H1 (cell line): Measurements from ENCODE around the gene PRR5. TPM values are rescaled to one million over a fixed set of nuclear protein-coding genes. Genes with fewer than 3 reads are reported as not detected.

Experiments
- CTCF ChIA-PET: fragments of 300-600 bp; sonication (Branson Sonifier 250); formaldehyde crosslinking; loops from one replicate; lab custom pipeline; 2021; ENCODE audit not compliant: partially characterized antibody; lab: Charles Lee
- POLR2A ChIA-PET: fragments of 300-600 bp; sonication (Branson Sonifier 250); formaldehyde crosslinking; loops from one replicate; lab custom pipeline; 2021; ENCODE audit warnings: inconsistent platforms; ENCODE audit not compliant: partially characterized antibody; lab: Charles Lee
- DNase-seq, 2 experiments: peaks; one replicate each; pipeline versions ENCODE4 v3.0.0 to v3.0.0-alpha.2; 2010 to 2022; ENCODE audit warnings: low spot score in 2 of 2, low read depth in 1 of 2, mixed read lengths in 1 of 2
- FAIRE-seq: peaks from 2 replicates; lab custom pipeline; 2011; peaks lifted over from hg19 to GRCh38; lab: Jason Lieb, UNC
- H2AFZ ChIP-seq: 2 replicates; pipeline ENCODE4 v1.8.1; 2012; ENCODE audit warnings: low read length, inconsistent platforms
- H2AK5ac ChIP-seq: 2 replicates; pipeline ENCODE4 v1.6.1; 2013; ENCODE audit warnings: low read depth, low read length
- H2BK120ac ChIP-seq: replicated peaks from 2 replicates; pipeline ENCODE3; 2013; ENCODE audit warnings: low read depth, low read length, inconsistent platforms
- H2BK12ac ChIP-seq: 2 replicates; pipeline ENCODE4 v1.6.1; 2013; ENCODE audit warnings: low read depth, low read length
- H2BK15ac ChIP-seq: 2 replicates; pipeline ENCODE4 v1.6.1; 2013; ENCODE audit warnings: low read length
- H2BK20ac ChIP-seq: 2 replicates; pipeline ENCODE4 v1.6.1; 2013; ENCODE audit warnings: low read length
- H2BK5ac ChIP-seq: 2 replicates; pipeline ENCODE4 v1.6.1; 2013; ENCODE audit warnings: low read depth, low read length
- H3K14ac ChIP-seq: 2 replicates; pipeline ENCODE4 v1.6.1; 2013; ENCODE audit warnings: inconsistent platforms; ENCODE audit not compliant: insufficient read length
- H3K18ac ChIP-seq: 2 replicates; pipeline ENCODE4 v1.6.1; 2013; ENCODE audit warnings: low read length; ENCODE audit errors: extremely low read depth
- H3K23ac ChIP-seq: 2 replicates; pipeline ENCODE4 v1.6.1; 2013; ENCODE audit warnings: inconsistent platforms; ENCODE audit not compliant: insufficient read length
- H3K23me2 ChIP-seq: 2 replicates; pipeline ENCODE4 v1.6.1; 2013; ENCODE audit warnings: low read depth, low read length
- H3K27ac ChIP-seq: 2 replicates; pipeline ENCODE4 v1.6.1; 2011; ENCODE audit warnings: low read depth, low read length, inconsistent platforms
- H3K27me3 ChIP-seq, 4 experiments: replicated peaks in 1 of 4; 1 replicate in 1 of 4; 2 replicates in 3 of 4; pipeline versions ENCODE4 v1.6.1 to v1.8.1; 2011 to 2013; ENCODE audit warnings: low read length in 3 of 4, mild to moderate bottlenecking in 3 of 4, inconsistent platforms in 2 of 4, mixed read lengths in 2 of 4, moderate library complexity in 1 of 4; ENCODE audit not compliant: control insufficient read depth in 3 of 4, insufficient read depth in 3 of 4; ENCODE audit errors: extremely low read depth in 1 of 4
- H3K36me3 ChIP-seq, 4 experiments: 2 replicates each; pipeline versions ENCODE4 v1.6.1 to v1.8.1; 2011 to 2013; ENCODE audit warnings: mild to moderate bottlenecking in 4 of 4, low read length in 3 of 4, moderate library complexity in 2 of 4, control low read depth in 1 of 4, inconsistent platforms in 1 of 4; ENCODE audit not compliant: insufficient read depth in 4 of 4, control insufficient read depth in 2 of 4
- H3K4ac ChIP-seq: replicated peaks from 2 replicates; pipeline ENCODE3; 2013; ENCODE audit warnings: low read length, low read depth, mixed read lengths, inconsistent platforms; ENCODE audit not compliant: insufficient read length
- H3K4me1 ChIP-seq, 4 experiments: replicated peaks in 1 of 4; 1 replicate in 1 of 4; 2 replicates in 3 of 4; pipeline versions ENCODE4 v1.6.1 to v1.8.1; 2011 to 2013; ENCODE audit warnings: low read length in 3 of 4, inconsistent platforms in 2 of 4, mixed read lengths in 1 of 4; ENCODE audit not compliant: insufficient read depth in 4 of 4, control insufficient read depth in 3 of 4
- H3K4me2 ChIP-seq, 2 experiments: 2 replicates each; pipeline versions ENCODE4 v1.6.1 to v1.8.1; 2011 to 2013; ENCODE audit warnings: low read depth in 2 of 2, low read length in 2 of 2, control low read depth in 1 of 2, inconsistent platforms in 1 of 2, mild to moderate bottlenecking in 1 of 2; ENCODE audit not compliant: insufficient read depth in 1 of 2
- H3K4me3 ChIP-seq, 4 experiments: fragments of 200-600, 300-600 bp in 1 of 4; sonication (generic), shearing (Covaris generic), sonication (Bioruptor Twin) in 1 of 4; 2 replicates each; pipeline versions ENCODE4 v1.5.1 to v1.8.1; 2011 to 2016; ENCODE audit warnings: low read length in 4 of 4, low read depth in 3 of 4, control low read depth in 2 of 4, inconsistent platforms in 2 of 4, mild to moderate bottlenecking in 2 of 4, mixed read lengths in 1 of 4, moderate library complexity in 1 of 4; ENCODE audit not compliant: insufficient read depth in 2 of 4; ENCODE audit errors: extremely low read depth in 1 of 4
- H3K56ac ChIP-seq: replicated peaks from 2 replicates; pipeline ENCODE3; 2013; ENCODE audit warnings: low read depth, mild to moderate bottlenecking, mixed read lengths, low read length, inconsistent platforms; ENCODE audit not compliant: insufficient read length
- H3K79me1 ChIP-seq: 2 replicates; pipeline ENCODE4 v1.6.1; 2013; ENCODE audit warnings: low read depth, low read length, control low read depth
- H3K79me2 ChIP-seq, 2 experiments: 2 replicates each; pipeline versions ENCODE4 v1.6.1 to v1.8.1; 2012 to 2013; ENCODE audit warnings: low read length in 2 of 2, mild to moderate bottlenecking in 2 of 2, inconsistent platforms in 1 of 2; ENCODE audit not compliant: insufficient read depth in 2 of 2, control insufficient read depth in 1 of 2
- H3K9ac ChIP-seq, 4 experiments: replicated peaks in 1 of 4; 1 replicate in 1 of 4; 2 replicates in 3 of 4; pipeline versions ENCODE4 v1.6.1 to v1.8.1; 2011 to 2013; ENCODE audit warnings: low read depth in 3 of 4, low read length in 3 of 4, control low read depth in 2 of 4, mild to moderate bottlenecking in 2 of 4, moderate library complexity in 2 of 4, inconsistent platforms in 1 of 4; ENCODE audit errors: extremely low read depth in 1 of 4
- H3K9me3 ChIP-seq, 2 experiments: 2 replicates each; pipeline versions ENCODE4 v1.6.1 to v1.8.1; 2012 to 2013; ENCODE audit warnings: mild to moderate bottlenecking in 2 of 2, moderate library complexity in 2 of 2, control low read depth in 1 of 2, inconsistent platforms in 1 of 2, low read depth in 1 of 2, low read length in 1 of 2, mixed read lengths in 1 of 2; ENCODE audit not compliant: insufficient read depth in 2 of 2
- H4K20me1 ChIP-seq, 2 experiments: replicated peaks in 1 of 2; 2 replicates each; pipeline versions ENCODE3 to v1.8.1; 2011 to 2013; ENCODE audit warnings: inconsistent platforms in 2 of 2, low read length in 2 of 2, mild to moderate bottlenecking in 1 of 2; ENCODE audit not compliant: insufficient read depth in 2 of 2, control insufficient read depth in 1 of 2
- H4K5ac ChIP-seq: 2 replicates; pipeline ENCODE4 v1.6.1; 2013; ENCODE audit warnings: low read length, low read depth, mixed read lengths, inconsistent platforms; ENCODE audit not compliant: insufficient read length
- H4K8ac ChIP-seq: 2 replicates; pipeline ENCODE4 v1.8.0; 2013; ENCODE audit warnings: mild to moderate bottlenecking, moderate library complexity, low read length, inconsistent platforms; ENCODE audit not compliant: insufficient read depth; ENCODE audit errors: extremely low read depth
- H4K91ac ChIP-seq: replicated peaks from 2 replicates; pipeline ENCODE3; 2013; ENCODE audit warnings: low read length, mixed read lengths, inconsistent platforms; ENCODE audit not compliant: insufficient read length
- ATF3 ChIP-seq: IDR thresholded peaks from 2 replicates; pipeline ENCODE4 v1.6.1; 2011; ENCODE audit warnings: low read depth, mild to moderate bottlenecking, low read length; ENCODE audit not compliant: insufficient read depth
- JUND ChIP-seq: IDR thresholded peaks from 2 replicates; pipeline ENCODE4 v1.6.1; 2011; ENCODE audit warnings: mild to moderate bottlenecking, improper control_type of control experiment, low read length
- MAX ChIP-seq: IDR thresholded peaks from 2 replicates; pipeline ENCODE4 v1.6.1; 2012; ENCODE audit warnings: inconsistent platforms
- POLR2A ChIP-seq, 2 experiments: IDR thresholded peaks; 1 replicate in 1 of 2; 2 replicates in 1 of 2; pipeline ENCODE4 v1.6.1; 2011; ENCODE audit warnings: low read depth in 2 of 2, low read length in 2 of 2, mild to moderate bottlenecking in 2 of 2; ENCODE audit errors: control extremely low read depth in 1 of 2
- RBBP5 ChIP-seq: IDR thresholded peaks from 2 replicates; pipeline ENCODE4 v1.7.1; 2012; ENCODE audit warnings: low read depth, mild to moderate bottlenecking, inconsistent platforms, low read length, moderate library complexity, borderline replicate concordance
- RFX5 ChIP-seq: IDR thresholded peaks from 2 replicates; pipeline ENCODE4 v1.6.1; 2011; ENCODE audit warnings: low read depth, low read length, improper control_type of control experiment, borderline replicate concordance
- RNF2 ChIP-seq: fragments of 200-900, 300-1000 bp; sonication (generic); IDR thresholded peaks from 2 replicates; pipeline ENCODE4 v1.7.1; 2016; ENCODE audit warnings: borderline replicate concordance, low read depth, mild to moderate bottlenecking, antibody characterized with exemption, low read length; ENCODE audit not compliant: poor library complexity, severe bottlenecking; ENCODE audit errors: missing control alignments
- SP1 ChIP-seq: IDR thresholded peaks from 2 replicates; pipeline ENCODE4 v1.6.1; 2011; ENCODE audit warnings: low read depth, low read length
- SP2 ChIP-seq: IDR thresholded peaks from 2 replicates; pipeline ENCODE4 v1.6.1; 2012; ENCODE audit warnings: mild to moderate bottlenecking, low read length, inconsistent platforms
- USF2 ChIP-seq: IDR thresholded peaks from 2 replicates; pipeline ENCODE4 v1.6.1; 2011; ENCODE audit warnings: low read length, improper control_type of control experiment
- WGBS, 2 experiments: shearing (Covaris generic) in 1 of 2; methylation state at CpG; one replicate each; pipeline versions ENCODE4 v1.1.6 to v1.1.7; 2013 to 2015; ENCODE audit warnings: low lambda C conversion rate in 2 of 2, mixed read lengths in 2 of 2, inconsistent platforms in 1 of 2, low coverage in 1 of 2, missing lambda C conversion rate in 1 of 2; ENCODE audit not compliant: insufficient replicate concordance in 2 of 2, insufficient coverage in 1 of 2, insufficient read length in 1 of 2; ENCODE audit errors: extremely low coverage in 1 of 2, missing lambda C conversion rate in 1 of 2; 5-methylcytosine and 5-hydroxymethylcytosine counted together
- polyA plus RNA-seq, 7 experiments: library from polyadenylated mRNA; depleted of rRNA in 3 of 7; stranded (reverse) in 5 of 7; unstranded in 2 of 7; fragments of >200 nt in 5 of 7; fragments of 200-250 nt in 2 of 7; gene quantifications; 1 replicate in 5 of 7; 2 replicates in 1 of 7; 4 replicates in 1 of 7; pipeline versions ENCODE4 v1.2.1 to v1.2.3, GENCODE V29; 2011 to 2013; ENCODE audit warnings: missing spikeins in 2 of 7, mixed read lengths in 2 of 7
- total RNA-seq: library from RNA; stranded (reverse); fragmentation: NEBNext Ultra II Directional; extraction: Animal tissue kit (Norgen Biotek cat#: 25700); gene quantifications from 2 replicates; pipeline ENCODE4 v1.2.1, GENCODE V29; 2021
- TF ChIP-seq, protein P1 (sequence below): IDR thresholded peaks from 2 replicates; pipeline ENCODE4 v1.6.1; 2012; ENCODE audit warnings: inconsistent platforms

PRR5 gene
- total and polyA plus RNA-seq, 2 of the 8 experiments (the other 6 are each of a cell fraction or from before 2014, with no cell fraction given), result 16.5 to 25.7 TPM

- POLR2A ChIA-PET, result interaction anchor here (0.7 to 1.5 kb wide), 3 partner anchors 10 to 46 kb away, joined by 3 to 8 read pairs (median 3); no protein-coding TSS in a partner anchor
- no peak for FAIRE-seq
- CTCF ChIA-PET, result interaction anchor here (0.6 to 1.6 kb wide), 5 partner anchors 11 to 622 kb away, joined by 3 to 12 read pairs (median 3); no protein-coding TSS in a partner anchor
- TF ChIP-seq ATF3 (no peak), SP2 (no peak), RFX5 (no peak), USF2 (no peak), RBBP5 (no peak), POLR2A (IDR thresholded peaks at IDR 0.05; ENCODE audit: control extremely low read depth in 1 of 2, low read depth in 2 of 2, low read length in 2 of 2) (no peak), MAX (no peak), SP1 (no peak), JUND (no peak), RNF2 (no peak)
- TF ChIP-seq, protein P1, sequence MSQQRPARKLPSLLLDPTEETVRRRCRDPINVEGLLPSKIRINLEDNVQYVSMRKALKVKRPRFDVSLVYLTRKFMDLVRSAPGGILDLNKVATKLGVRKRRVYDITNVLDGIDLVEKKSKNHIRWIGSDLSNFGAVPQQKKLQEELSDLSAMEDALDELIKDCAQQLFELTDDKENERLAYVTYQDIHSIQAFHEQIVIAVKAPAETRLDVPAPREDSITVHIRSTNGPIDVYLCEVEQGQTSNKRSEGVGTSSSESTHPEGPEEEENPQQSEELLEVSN, result no peak
Measured at GRCh38 chr22:44718418-44718817, 16.4 kb downstream of the PRR5 start.

More at GRCh38 chr22:44718418-44718817, 16.4 kb downstream of the PRR5 start:
- Histone ChIP-seq H2AFZ (no peak overlapping the region), H2BK20ac (no peak overlapping the region), H4K5ac (no peak overlapping the region), H3K9me3 (no peaks in the 10 kb centered on the region), H3K79me1 (no peaks in the 10 kb centered on the region; the same call in 1 of the 2 replicates), H3K36me3 (no peaks in the 10 kb centered on the region), H4K20me1 (peaks cover 0 to 4% of the 10 kb centered on the region in 2 experiments), H2BK120ac (no peak overlapping the region), H3K4ac (no peak overlapping the region), H3K14ac (no peak overlapping the region), H2BK15ac (no peak overlapping the region), H3K18ac (no peak overlapping the region), H3K4me1 (peaks cover 0 to 8% (median 3%) of the 10 kb centered on the region in 4 experiments; a peak in 6 of 7 replicates), H3K23me2 (no peaks in the 10 kb centered on the region), H3K23ac (no peak overlapping the region), H4K8ac (no peak overlapping the region), H3K4me3 (no peak overlapping the region), H3K9ac (no peak overlapping the region), H3K27me3 (no peaks in the 10 kb centered on the region), H3K4me2 (no peak overlapping the region), H2AK5ac (no peak overlapping the region), H3K56ac (no peak overlapping the region), H3K79me2 (no peaks in the 10 kb centered on the region), H3K27ac (no peak overlapping the region), H2BK5ac (no peak overlapping the region), H4K91ac (no peak overlapping the region), H2BK12ac (no peak overlapping the region)
- DNase-seq, result no peak
- 90% methylated on average over 3 of the region's 3 CpGs; no CpG with 5 or more reads in 1 of the 2 experiments for WGBS, 2 experiments
